Nephron progenitor cell (in vitro differentiated cells): ENCODE results near the gene KRTAP5-1.
"Not testable (repeated sequence)": the region's sequence is repeated elsewhere in the genome, so short reads cannot be mapped to it uniquely, and the experiment has no call there.

Experiments
- DNase-seq: peaks from one replicate; pipeline ENCODE4 v3.0.0; 2021
- H3K27ac Mint-ChIP-seq: 2 replicates; pipeline ENCODE4 v1.8.0; 2021; ENCODE audit warnings: mild to moderate bottlenecking, moderate library complexity, mixed read lengths
- H3K27me3 Mint-ChIP-seq: 2 replicates; pipeline ENCODE4 v1.8.0; 2021; ENCODE audit warnings: mild to moderate bottlenecking, low read depth, mixed read lengths; ENCODE audit not compliant: poor library complexity
- H3K36me3 Mint-ChIP-seq: 2 replicates; pipeline ENCODE4 v1.8.0; 2021; ENCODE audit warnings: low read depth, mixed read lengths
- H3K4me1 Mint-ChIP-seq: 2 replicates; pipeline ENCODE4 v1.8.0; 2021; ENCODE audit warnings: mixed read lengths
- H3K4me3 Mint-ChIP-seq: 2 replicates; pipeline ENCODE4 v1.8.0; 2021; ENCODE audit warnings: mild to moderate bottlenecking, moderate library complexity, mixed read lengths
- H3K9me3 Mint-ChIP-seq: 2 replicates; pipeline ENCODE4 v1.8.0; 2021; ENCODE audit warnings: mild to moderate bottlenecking, moderate library complexity, mixed read lengths
- CTCF ChIP-seq: fragments of 200-600 bp; sonication (generic); IDR thresholded peaks from 2 replicates; pipeline ENCODE4 v1.5.0; 2021; ENCODE audit warnings: antibody characterized with exemption

KRTAP5-1 gene

GRCh38 chr11:1604711-1605110, 19.6 kb upstream of the KRTAP5-1 start:
- Mint-ChIP-seq H3K4me3 (no peak overlapping the region), H3K4me1 (peaks cover 14% of the 10 kb centered on the region), H3K9me3 (peaks cover 23% of the 10 kb centered on the region), H3K27ac (no peak overlapping the region), H3K36me3 (no peaks in the 10 kb centered on the region), H3K27me3 (peaks cover 75% of the 10 kb centered on the region)
- no peak for DNase-seq
- TF ChIP-seq CTCF: no peak

- Mint-ChIP-seq H3K27ac (no peak overlapping the region), H3K9me3 (peaks cover 23% of the 10 kb centered on the region), H3K4me3 (no peak overlapping the region), H3K4me1 (peaks cover 14% of the 10 kb centered on the region), H3K36me3 (no peaks in the 10 kb centered on the region), H3K27me3 (peaks cover 76% of the 10 kb centered on the region)
- DNase-seq: no peak
- TF ChIP-seq CTCF: no peak
Measured at GRCh38 chr11:1604181-1604580, 19.1 kb upstream of the KRTAP5-1 start.

GRCh38 chr11:1603629-1604028, 18.5 kb upstream of the KRTAP5-1 start:
- peaks cover 14% of the 10 kb centered on the region for H3K4me1 Mint-ChIP-seq
- H3K36me3 Mint-ChIP-seq: no peaks in the 10 kb centered on the region
- no peak overlapping the region for H3K27ac Mint-ChIP-seq
- peaks cover 77% of the 10 kb centered on the region for H3K27me3 Mint-ChIP-seq
- no peak overlapping the region for H3K4me3 Mint-ChIP-seq
- peaks cover 23% of the 10 kb centered on the region for H3K9me3 Mint-ChIP-seq
- no peak for TF ChIP-seq CTCF
- no peak for DNase-seq

- peaks cover 77% of the 10 kb centered on the region for H3K27me3 Mint-ChIP-seq
- not testable (repeated sequence) for H3K27ac Mint-ChIP-seq, H3K4me3 Mint-ChIP-seq, H3K36me3 Mint-ChIP-seq, DNase-seq
- H3K9me3 Mint-ChIP-seq: peaks cover 23% of the 10 kb centered on the region
- peaks cover 12% of the 10 kb centered on the region for H3K4me1 Mint-ChIP-seq
Measured at GRCh38 chr11:1601663-1602062, 16.6 kb upstream of the KRTAP5-1 start.

- peaks cover 15% of the 10 kb centered on the region for H3K4me1 Mint-ChIP-seq
- H3K9me3 Mint-ChIP-seq: peaks cover 23% of the 10 kb centered on the region
- no peak overlapping the region for H3K4me3 Mint-ChIP-seq
- DNase-seq: no peak
- peaks cover 77% of the 10 kb centered on the region for H3K27me3 Mint-ChIP-seq
- H3K27ac Mint-ChIP-seq: no peak overlapping the region
- no peaks in the 10 kb centered on the region for H3K36me3 Mint-ChIP-seq
- TF ChIP-seq CTCF: no peak
Measured at GRCh38 chr11:1600626-1601025, 15.5 kb upstream of the KRTAP5-1 start.

- H3K36me3 Mint-ChIP-seq: no peaks in the 10 kb centered on the region
- TF ChIP-seq CTCF: no peak
- H3K9me3 Mint-ChIP-seq: peaks cover 23% of the 10 kb centered on the region
- DNase-seq: no peak
- H3K4me1 Mint-ChIP-seq: peaks cover 15% of the 10 kb centered on the region
- H3K27ac Mint-ChIP-seq: no peak overlapping the region
- H3K4me3 Mint-ChIP-seq: no peak overlapping the region
- peaks cover 93% of the 10 kb centered on the region for H3K27me3 Mint-ChIP-seq
Measured at GRCh38 chr11:1598816-1599215, 13.7 kb upstream of the KRTAP5-1 start.

- H3K27ac Mint-ChIP-seq: not testable (repeated sequence)
- peaks cover 93% of the 10 kb centered on the region for H3K27me3 Mint-ChIP-seq
- peaks cover 23% of the 10 kb centered on the region for H3K9me3 Mint-ChIP-seq
Measured at GRCh38 chr11:1598406-1598805, 13.3 kb upstream of the KRTAP5-1 start.

More at GRCh38 chr11:1598406-1598805, 13.3 kb upstream of the KRTAP5-1 start:
- H3K4me3 Mint-ChIP-seq, H3K36me3 Mint-ChIP-seq, DNase-seq: not testable (repeated sequence)
- peaks cover 15% of the 10 kb centered on the region for H3K4me1 Mint-ChIP-seq
